Measurements from ENCODE around the gene NVL.

DNA sequence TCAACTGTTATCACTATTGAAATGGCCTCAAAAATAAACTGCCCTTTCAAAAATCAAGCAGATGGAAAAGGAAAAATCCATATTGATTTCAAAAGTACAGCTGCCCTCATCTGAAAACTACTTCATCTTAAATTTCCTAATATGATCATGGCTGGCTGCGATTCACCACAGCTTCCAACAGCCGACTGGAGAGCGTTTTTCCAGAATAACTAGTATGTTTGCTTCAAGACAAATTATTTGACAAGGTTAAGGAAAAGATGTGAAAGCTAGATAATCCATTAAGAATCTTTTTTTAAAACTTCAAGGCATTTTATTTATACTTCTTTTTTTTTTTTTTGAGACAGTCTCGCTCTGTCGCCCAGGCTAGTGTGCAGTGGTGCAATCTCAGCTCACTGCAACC is 151.1 kb downstream of the NVL start:
- TF ChIP-seq, protein P1, sequence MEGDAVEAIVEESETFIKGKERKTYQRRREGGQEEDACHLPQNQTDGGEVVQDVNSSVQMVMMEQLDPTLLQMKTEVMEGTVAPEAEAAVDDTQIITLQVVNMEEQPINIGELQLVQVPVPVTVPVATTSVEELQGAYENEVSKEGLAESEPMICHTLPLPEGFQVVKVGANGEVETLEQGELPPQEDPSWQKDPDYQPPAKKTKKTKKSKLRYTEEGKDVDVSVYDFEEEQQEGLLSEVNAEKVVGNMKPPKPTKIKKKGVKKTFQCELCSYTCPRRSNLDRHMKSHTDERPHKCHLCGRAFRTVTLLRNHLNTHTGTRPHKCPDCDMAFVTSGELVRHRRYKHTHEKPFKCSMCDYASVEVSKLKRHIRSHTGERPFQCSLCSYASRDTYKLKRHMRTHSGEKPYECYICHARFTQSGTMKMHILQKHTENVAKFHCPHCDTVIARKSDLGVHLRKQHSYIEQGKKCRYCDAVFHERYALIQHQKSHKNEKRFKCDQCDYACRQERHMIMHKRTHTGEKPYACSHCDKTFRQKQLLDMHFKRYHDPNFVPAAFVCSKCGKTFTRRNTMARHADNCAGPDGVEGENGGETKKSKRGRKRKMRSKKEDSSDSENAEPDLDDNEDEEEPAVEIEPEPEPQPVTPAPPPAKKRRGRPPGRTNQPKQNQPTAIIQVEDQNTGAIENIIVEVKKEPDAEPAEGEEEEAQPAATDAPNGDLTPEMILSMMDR (IDR thresholded peaks at IDR 0.05; ENCODE audit: borderline replicate concordance, extremely low read depth, low read length, poor library complexity, severe bottlenecking): no peak
- TF ChIP-seq EZH2 (IDR thresholded peaks at IDR 0.05; ENCODE audit: borderline replicate concordance, low read depth, low read length, severe bottlenecking): no peak

Measured in DND-41 (cell line).